ENCODE results near the gene WWP2. TPM values are rescaled to one million over a fixed set of nuclear protein-coding genes. Genes with fewer than 3 reads are reported as not detected.

WWP2 gene
- total and polyA plus RNA-seq, 9 donors, result 22.5 to 49.4 (median 39.3) TPM

GRCh38 chr16:69837380-69837779, 75.2 kb downstream of the WWP2 start:
- Histone ChIP-seq H3K9me3 (no peaks in the 10 kb centered on the region), H3K27ac (no peak overlapping the region), H3K4me3 (no peak overlapping the region), H3K36me3 (no peaks in the 10 kb centered on the region), H3K4me1 (ENCODE audit: insufficient read depth) (peaks cover 2% of the 10 kb centered on the region), H3K27me3 (no peaks in the 10 kb centered on the region)
- intact Hi-C loops (cut with DNase I), result no loop called here
- no peak for DNase-seq
- WGBS, 3 donors, result 92 to 97% (median 95%) methylated on average over 5 of the region's 5 CpGs
- TF ChIP-seq POLR2A (IDR thresholded peaks at IDR 0.05) (no peak), EP300 (IDR thresholded peaks at IDR 0.05) (no peak)
- TF ChIP-seq, protein P1, sequence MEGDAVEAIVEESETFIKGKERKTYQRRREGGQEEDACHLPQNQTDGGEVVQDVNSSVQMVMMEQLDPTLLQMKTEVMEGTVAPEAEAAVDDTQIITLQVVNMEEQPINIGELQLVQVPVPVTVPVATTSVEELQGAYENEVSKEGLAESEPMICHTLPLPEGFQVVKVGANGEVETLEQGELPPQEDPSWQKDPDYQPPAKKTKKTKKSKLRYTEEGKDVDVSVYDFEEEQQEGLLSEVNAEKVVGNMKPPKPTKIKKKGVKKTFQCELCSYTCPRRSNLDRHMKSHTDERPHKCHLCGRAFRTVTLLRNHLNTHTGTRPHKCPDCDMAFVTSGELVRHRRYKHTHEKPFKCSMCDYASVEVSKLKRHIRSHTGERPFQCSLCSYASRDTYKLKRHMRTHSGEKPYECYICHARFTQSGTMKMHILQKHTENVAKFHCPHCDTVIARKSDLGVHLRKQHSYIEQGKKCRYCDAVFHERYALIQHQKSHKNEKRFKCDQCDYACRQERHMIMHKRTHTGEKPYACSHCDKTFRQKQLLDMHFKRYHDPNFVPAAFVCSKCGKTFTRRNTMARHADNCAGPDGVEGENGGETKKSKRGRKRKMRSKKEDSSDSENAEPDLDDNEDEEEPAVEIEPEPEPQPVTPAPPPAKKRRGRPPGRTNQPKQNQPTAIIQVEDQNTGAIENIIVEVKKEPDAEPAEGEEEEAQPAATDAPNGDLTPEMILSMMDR (IDR thresholded peaks at IDR 0.05), result no peak

GRCh38 chr16:69838489-69838888, 76.4 kb downstream of the WWP2 start:
- no peaks in the 10 kb centered on the region for H3K27me3 ChIP-seq
- H3K27ac ChIP-seq, result no peak overlapping the region
- 48 to 60% (median 59%) methylated on average over 4 of the region's 4 CpGs for WGBS, 3 donors
- H3K4me3 ChIP-seq, result no peak overlapping the region
- no peaks in the 10 kb centered on the region for H3K9me3 ChIP-seq
- H3K36me3 ChIP-seq, result no peaks in the 10 kb centered on the region
- no peak for TF ChIP-seq POLR2A (IDR thresholded peaks at IDR 0.05)
- TF ChIP-seq EP300 (IDR thresholded peaks at IDR 0.05), result no peak
- TF ChIP-seq, protein P1 (IDR thresholded peaks at IDR 0.05), result no peak
- intact Hi-C loops (cut with DNase I), result no loop called here
- H3K4me1 ChIP-seq (ENCODE audit: insufficient read depth), result no peaks in the 10 kb centered on the region
- no peak for DNase-seq

- Histone ChIP-seq H3K4me1 (ENCODE audit: insufficient read depth) (no peaks in the 10 kb centered on the region), H3K36me3 (no peaks in the 10 kb centered on the region), H3K27me3 (no peaks in the 10 kb centered on the region), H3K9me3 (no peaks in the 10 kb centered on the region), H3K4me3 (no peak overlapping the region), H3K27ac (no peak overlapping the region)
- intact Hi-C loops (cut with DNase I), result no loop called here
- 39 to 44% (median 44%) methylated on average over 2 of the region's 2 CpGs for WGBS, 3 donors
- TF ChIP-seq EP300 (IDR thresholded peaks at IDR 0.05), result no peak
- TF ChIP-seq, protein P1 (IDR thresholded peaks at IDR 0.05), result no peak
- DNase-seq, result no peak
Measured at GRCh38 chr16:69839240-69839688, 77.1 kb downstream of the WWP2 start.

DNA sequence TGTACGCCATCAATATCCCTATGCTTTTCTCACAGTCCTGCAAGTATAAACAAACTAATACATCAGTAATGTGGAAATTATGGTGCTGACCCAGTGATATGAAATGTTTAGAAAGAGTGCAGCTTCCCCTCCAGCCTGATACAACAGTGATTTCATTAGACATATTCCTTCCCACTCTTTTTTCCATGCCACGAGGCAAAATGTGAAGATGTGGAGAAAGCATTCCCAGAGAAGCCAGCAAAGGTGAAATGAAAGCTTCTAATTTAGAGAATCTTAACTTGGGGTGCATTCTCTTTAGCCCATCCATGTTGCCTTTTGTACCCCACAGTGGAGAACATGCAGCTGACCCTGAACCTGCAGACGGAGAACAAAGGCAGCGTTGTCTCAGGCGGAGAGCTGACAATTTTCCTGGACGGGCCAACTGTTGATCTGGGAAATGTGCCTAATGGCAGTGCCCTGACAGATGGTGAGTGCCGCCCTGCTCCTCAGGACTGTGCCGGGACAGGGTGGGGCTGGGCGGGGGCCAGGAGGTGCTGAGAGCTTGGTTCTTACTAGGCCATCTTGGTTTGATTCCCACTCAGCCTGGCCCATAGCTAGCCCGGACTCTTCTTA, 77.8 kb downstream of the WWP2 start:
- no peaks in the 10 kb centered on the region for H3K27me3 ChIP-seq
- no peak overlapping the region for H3K27ac ChIP-seq
- H3K9me3 ChIP-seq, result no peaks in the 10 kb centered on the region
- no peak overlapping the region for H3K4me3 ChIP-seq
- no peaks in the 10 kb centered on the region for H3K4me1 ChIP-seq (ENCODE audit: insufficient read depth)
- WGBS, 3 donors, result 81 to 84% (median 82%) methylated on average over 10 of the region's 10 CpGs
- no peaks in the 10 kb centered on the region for H3K36me3 ChIP-seq
- intact Hi-C loops (cut with DNase I), result no loop called here
- TF ChIP-seq, protein P1 (IDR thresholded peaks at IDR 0.05), result no peak
- TF ChIP-seq EP300 (IDR thresholded peaks at IDR 0.05), result no peak
- TF ChIP-seq POLR2A (IDR thresholded peaks at IDR 0.05), result no peak
- DNase-seq, result no peak

Measured in ovary (tissue), 9 donors.